GM12872 (cell line): ENCODE data around the gene SMDT1.

ENCODE experiments used
- CTCF ChIP-seq: IDR thresholded peaks from 3 replicates; pipeline ENCODE4 v1.5.1; 2011; ENCODE audit warnings: low read depth, mild to moderate bottlenecking, low read length, moderate library complexity; ENCODE audit not compliant: insufficient read depth

SMDT1 gene

DNA sequence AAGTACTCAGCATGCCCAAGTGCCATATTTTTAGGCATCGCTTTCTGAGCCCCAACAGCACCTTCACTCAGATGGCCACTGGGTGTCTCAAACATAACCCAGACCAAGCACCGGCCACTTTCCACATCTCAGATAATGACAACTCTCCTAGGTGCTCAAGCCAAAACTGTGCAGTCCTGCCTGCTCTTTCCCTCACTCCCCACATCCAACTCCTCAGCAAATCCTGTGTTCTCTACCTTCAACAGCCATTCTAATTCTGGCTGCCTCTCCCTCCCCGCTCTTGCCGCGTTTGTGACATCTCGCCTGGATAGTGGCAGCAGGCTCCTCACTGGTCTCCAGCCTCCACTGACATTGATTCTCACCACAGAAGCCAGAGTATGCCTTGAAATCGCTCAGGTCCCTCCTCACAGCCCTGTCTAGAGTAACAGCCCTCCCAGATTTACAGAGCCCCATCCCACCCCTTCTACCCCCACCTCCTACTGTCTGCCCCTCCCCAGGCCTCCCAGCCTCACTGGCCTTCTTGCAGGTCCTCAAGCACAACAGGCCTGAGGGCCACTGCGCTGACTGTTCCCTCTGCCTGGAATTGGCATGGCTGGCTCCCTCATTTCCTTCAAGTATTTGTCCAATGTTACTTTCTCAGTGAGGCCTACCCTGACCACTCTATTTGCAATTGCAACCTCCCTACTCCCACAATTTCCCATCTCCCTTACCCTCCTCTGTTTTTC is 6.7 kb upstream of the SMDT1 start:
- TF ChIP-seq CTCF, result peak; percentile 26; the same call in 1 of the 3 replicates

GRCh38 chr22:42073621-42074041 is 5.9 kb upstream of the SMDT1 start:
- TF ChIP-seq CTCF, result no peak

DNA sequence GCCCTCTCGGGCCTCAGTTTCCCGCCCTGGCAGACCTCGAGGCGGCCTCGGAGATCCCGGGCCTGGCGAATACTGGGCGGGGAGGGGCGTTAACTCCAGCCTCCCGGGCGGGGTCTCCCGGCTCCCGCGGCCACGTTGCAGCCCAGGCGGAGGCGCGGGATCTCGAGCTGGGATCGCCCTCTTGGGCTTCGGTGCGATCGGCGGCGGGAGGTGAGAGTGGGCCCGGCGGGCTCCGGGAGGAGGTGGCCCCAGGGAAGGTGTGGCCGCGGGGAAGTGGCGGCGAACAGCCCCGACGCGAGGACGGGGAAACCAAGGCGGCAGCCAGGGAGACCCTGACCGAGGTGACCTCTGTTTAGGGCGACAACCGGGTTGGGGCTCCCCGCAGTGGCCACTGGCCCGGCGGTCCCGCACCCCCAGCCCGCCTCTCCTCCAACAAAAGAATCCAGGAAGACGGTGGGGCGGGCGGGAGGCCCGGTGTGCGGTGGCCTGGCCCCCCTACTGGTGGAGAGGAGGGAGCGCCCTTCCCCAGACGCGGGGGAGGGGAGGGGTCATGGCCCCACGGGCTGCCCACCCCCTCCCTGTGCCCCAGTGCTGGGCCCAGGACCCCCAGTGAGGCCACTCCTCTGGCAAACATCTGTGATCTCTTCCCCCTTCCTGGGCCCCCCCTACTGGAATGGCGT is 5.2 kb upstream of the SMDT1 start, which contains the start of gene PHETA2:
PHETA2 (plus strand) TSS at position 117 of the 680 bp plus-strand sequence. CDS start 3,046 bp downstream, outside the sequence.
- peak; percentile 56; the same call in 2 of the 3 replicates for TF ChIP-seq CTCF

DNA sequence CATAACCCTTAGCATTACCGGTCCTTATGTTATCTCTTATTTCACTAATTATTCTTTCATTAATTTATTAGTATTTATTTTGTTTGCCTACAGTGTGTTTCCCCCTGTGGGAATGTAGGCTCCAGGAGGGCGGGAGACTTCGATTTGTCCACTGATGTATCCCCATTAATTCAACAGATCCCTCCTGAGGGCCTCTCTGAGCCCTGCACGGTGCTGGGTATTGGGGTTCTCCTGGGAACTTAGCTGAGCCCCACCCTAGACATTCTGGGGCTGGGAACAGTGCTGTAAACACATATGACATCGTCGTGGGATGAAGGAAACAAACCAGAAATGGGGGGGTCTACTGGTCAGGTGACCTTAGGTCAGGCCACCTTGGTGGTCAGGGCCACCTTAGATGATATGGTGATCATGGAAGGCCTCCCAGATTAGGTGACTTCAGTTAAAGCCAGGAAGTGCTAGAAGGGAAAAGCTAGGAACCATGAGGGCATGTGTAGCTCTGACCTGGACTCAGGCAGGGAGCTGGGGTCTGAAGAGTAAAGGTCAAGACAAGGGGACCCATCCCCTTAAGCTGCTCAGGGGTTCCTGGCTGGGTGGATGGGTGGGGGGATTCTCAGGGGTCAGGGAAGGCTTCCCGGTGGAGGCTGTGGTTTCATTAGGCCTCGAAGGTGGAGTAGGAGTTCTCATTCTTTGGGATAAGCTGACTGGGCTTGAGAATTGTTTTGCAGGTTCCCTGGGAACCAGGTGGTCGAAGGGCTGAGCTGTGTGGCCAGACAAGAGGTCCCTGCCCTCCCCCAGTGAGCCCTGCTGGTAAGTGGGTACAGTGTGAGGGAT is 4.4 kb upstream of the SMDT1 start:
- TF ChIP-seq CTCF, result no peak

DNA sequence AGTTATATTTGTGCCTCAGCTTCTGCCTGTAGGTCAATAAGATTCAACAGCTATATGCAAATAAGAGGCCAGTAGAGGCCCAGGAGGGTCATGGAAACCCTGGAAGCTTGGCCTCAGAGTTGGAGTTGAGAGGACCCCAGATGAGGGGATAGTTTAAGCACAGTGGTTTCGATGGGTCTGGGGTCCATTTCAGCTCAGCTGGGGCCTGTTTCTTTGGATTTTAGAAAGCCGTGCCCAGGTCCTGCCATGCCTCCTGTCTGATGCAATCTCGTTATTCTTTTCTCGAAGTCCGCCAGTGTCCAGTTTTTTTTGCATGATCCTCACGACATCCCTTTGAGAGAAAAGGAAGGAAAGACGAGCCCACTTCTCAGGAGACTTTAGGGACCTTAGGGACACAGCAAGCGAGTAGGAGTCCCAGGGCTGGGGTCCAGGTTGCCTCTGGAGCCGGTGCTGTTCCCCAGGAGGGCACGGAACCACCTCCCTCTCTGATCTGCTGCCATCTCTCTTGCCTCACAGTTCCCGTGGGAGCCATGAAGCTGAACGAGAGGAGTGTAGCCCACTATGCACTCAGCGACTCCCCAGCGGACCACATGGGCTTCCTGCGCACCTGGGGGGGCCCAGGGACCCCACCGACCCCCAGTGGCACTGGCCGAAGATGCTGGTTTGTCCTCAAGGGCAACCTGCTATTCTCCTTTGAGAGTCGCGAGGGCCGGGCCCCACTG is 2.6 kb upstream of the SMDT1 start:
- TF ChIP-seq CTCF, result no peak

- TF ChIP-seq CTCF, result no peak
Observed at GRCh38 chr22:42077486-42078125, 1.9 kb upstream of the SMDT1 start.
